Activated CD4-positive, alpha-beta T cell treated with anti-CD3 and anti-CD28 coated beads, Interleukin-2, amount 10 ng/mL, durations not matched to agents 7 days and 5 days (primary cell): ENCODE measurements around the gene CMIP. TPM values are rescaled to one million over a fixed set of nuclear protein-coding genes. Genes with fewer than 3 reads are reported as not detected.

Source experiments
- CTCF ChIA-PET: fragments of 350-600 bp; sonication (Branson Sonifier 250); formaldehyde crosslinking; loops from one replicate; lab custom pipeline; 2021; ENCODE audit warnings: antibody characterized with exemption; lab: Charles Lee
- POLR2A ChIA-PET: fragments of 350-600 bp; sonication (Branson Sonifier 250); formaldehyde crosslinking; loops from one replicate; lab custom pipeline; 2021; ENCODE audit warnings: antibody characterized with exemption; lab: Charles Lee
- DNase-seq: peaks from one replicate; pipeline ENCODE4 v3.0.0-alpha.2; 2020
- H3K27ac Mint-ChIP-seq: one replicate; pipeline ENCODE4 v1.8.0; 2021; ENCODE audit warnings: mild to moderate bottlenecking, moderate library complexity, mixed read lengths
- H3K27me3 Mint-ChIP-seq: one replicate; pipeline ENCODE4 v1.8.0; 2021; ENCODE audit warnings: mixed read lengths
- H3K36me3 Mint-ChIP-seq: one replicate; pipeline ENCODE4 v1.8.0; 2021; ENCODE audit warnings: low read depth, mixed read lengths
- H3K4me1 Mint-ChIP-seq: one replicate; pipeline ENCODE4 v1.8.0; 2021; ENCODE audit warnings: mixed read lengths
- H3K4me3 Mint-ChIP-seq: one replicate; pipeline ENCODE4 v1.8.0; 2021; ENCODE audit warnings: mild to moderate bottlenecking, moderate library complexity, mixed read lengths
- H3K9me3 Mint-ChIP-seq: one replicate; pipeline ENCODE4 v1.8.0; 2021; ENCODE audit warnings: mixed read lengths
- total RNA-seq, 2 experiments: library from RNA; stranded (reverse); gene quantifications; one replicate each; pipeline ENCODE4 v1.2.3, GENCODE V29; 2021

The CMIP gene
- total RNA-seq, 2 experiments from 2014 or later, result 44.7 to 46.8 TPM

GRCh38 chr16:81483064-81483969 is 38.7 kb downstream of the CMIP start:
- Mint-ChIP-seq H3K4me1 (peaks cover 52% of the 10 kb centered on the region), H3K9me3 (no peaks in the 10 kb centered on the region), H3K36me3 (peaks cover 7% of the 10 kb centered on the region), H3K27me3 (no peaks in the 10 kb centered on the region), H3K27ac (peak overlapping the region; percentile 31), H3K4me3 (no peak overlapping the region)
- POLR2A ChIA-PET, result no interaction called here
- DNase-seq, result no peak
- CTCF ChIA-PET, result interaction anchor here (0.8 to 1.1 kb wide), 2 partner anchors 10 to 32 kb away, joined by 3 read pairs; no protein-coding TSS in a partner anchor

- ChIA-PET CTCF (interaction anchor here (0.8 to 1.1 kb wide), 3 partner anchors 11 to 32 kb away, joined by 3 read pairs; no protein-coding TSS in a partner anchor), POLR2A (no interaction called here)
- no peak for DNase-seq
- no peaks in the 10 kb centered on the region for H3K27me3 Mint-ChIP-seq
- H3K9me3 Mint-ChIP-seq, result no peaks in the 10 kb centered on the region
- peaks cover 7% of the 10 kb centered on the region for H3K36me3 Mint-ChIP-seq
- peaks cover 52% of the 10 kb centered on the region for H3K4me1 Mint-ChIP-seq
- H3K27ac Mint-ChIP-seq, result no peak overlapping the region
- H3K4me3 Mint-ChIP-seq, result no peak overlapping the region
These were observed 39.5 kb downstream of the CMIP start for GRCh38 chr16:81483970-81484595.

GRCh38 chr16:81484908-81485624 is 40.5 kb downstream of the CMIP start:
- Mint-ChIP-seq H3K9me3 (no peaks in the 10 kb centered on the region), H3K36me3 (peaks cover 4% of the 10 kb centered on the region), H3K27me3 (no peaks in the 10 kb centered on the region), H3K4me3 (no peak overlapping the region), H3K4me1 (peaks cover 44% of the 10 kb centered on the region), H3K27ac (no peak overlapping the region)
- ChIA-PET CTCF (interaction anchor here (1.0 to 1.7 kb wide), 7 partner anchors 8 to 245 kb away, joined by 3 to 4 read pairs (median 3); no protein-coding TSS in a partner anchor), POLR2A (no interaction called here)
- no peak for DNase-seq

- H3K4me1 Mint-ChIP-seq, result peaks cover 38% of the 10 kb centered on the region
These were observed 41.4 kb downstream of the CMIP start for GRCh38 chr16:81485824-81486539.

GRCh38 chr16:81486540-81487061 is 42.0 kb downstream of the CMIP start:
- H3K27me3 Mint-ChIP-seq, result no peaks in the 10 kb centered on the region
- no peak for DNase-seq
- H3K4me1 Mint-ChIP-seq, result peaks cover 32% of the 10 kb centered on the region
- peaks cover 2% of the 10 kb centered on the region for H3K36me3 Mint-ChIP-seq
- POLR2A ChIA-PET, result no interaction called here
- no peak overlapping the region for H3K27ac Mint-ChIP-seq
- CTCF ChIA-PET, result no interaction called here
- no peaks in the 10 kb centered on the region for H3K9me3 Mint-ChIP-seq
- no peak overlapping the region for H3K4me3 Mint-ChIP-seq

More at GRCh38 chr16:81485824-81486539, 41.4 kb downstream of the CMIP start:
- POLR2A ChIA-PET, result no interaction called here
- Mint-ChIP-seq H3K36me3 (peaks cover 4% of the 10 kb centered on the region), H3K9me3 (no peaks in the 10 kb centered on the region), H3K4me3 (no peak overlapping the region), H3K27ac (no peak overlapping the region), H3K27me3 (no peaks in the 10 kb centered on the region)
- DNase-seq, result no peak
- CTCF ChIA-PET, result interaction anchor here (1.1 to 1.7 kb wide), 6 partner anchors 9 to 244 kb away, joined by 3 to 4 read pairs (median 3); no protein-coding TSS in a partner anchor

- Mint-ChIP-seq H3K27ac (no peak overlapping the region), H3K36me3 (peaks cover 2% of the 10 kb centered on the region), H3K9me3 (no peaks in the 10 kb centered on the region), H3K4me3 (no peak overlapping the region), H3K4me1 (peaks cover 30% of the 10 kb centered on the region), H3K27me3 (no peaks in the 10 kb centered on the region)
- POLR2A ChIA-PET, result no interaction called here
- DNase-seq, result no peak
- CTCF ChIA-PET, result no interaction called here
These were observed 42.7 kb downstream of the CMIP start for GRCh38 chr16:81487301-81487720.

GRCh38 chr16:81488687-81489411 is 44.2 kb downstream of the CMIP start:
- H3K9me3 Mint-ChIP-seq, result no peaks in the 10 kb centered on the region
- peaks cover 19% of the 10 kb centered on the region for H3K4me1 Mint-ChIP-seq
- no peak for DNase-seq
- ChIA-PET POLR2A (no interaction called here), CTCF (no interaction called here)
- H3K27ac Mint-ChIP-seq, result no peak overlapping the region
- no peaks in the 10 kb centered on the region for H3K36me3 Mint-ChIP-seq
- no peaks in the 10 kb centered on the region for H3K27me3 Mint-ChIP-seq
- no peak overlapping the region for H3K4me3 Mint-ChIP-seq

- Mint-ChIP-seq H3K27ac (no peak overlapping the region), H3K4me1 (peaks cover 19% of the 10 kb centered on the region), H3K4me3 (no peak overlapping the region), H3K27me3 (no peaks in the 10 kb centered on the region), H3K9me3 (no peaks in the 10 kb centered on the region), H3K36me3 (no peaks in the 10 kb centered on the region)
- DNase-seq, result no peak
- ChIA-PET CTCF (no interaction called here), POLR2A (no interaction called here)
These were observed 45.1 kb downstream of the CMIP start for GRCh38 chr16:81489547-81490267.

GRCh38 chr16:81491541-81492188 is 47.1 kb downstream of the CMIP start:
- H3K4me3 Mint-ChIP-seq, result no peak overlapping the region
- no peaks in the 10 kb centered on the region for H3K36me3 Mint-ChIP-seq
- peaks cover 30% of the 10 kb centered on the region for H3K4me1 Mint-ChIP-seq
- no peaks in the 10 kb centered on the region for H3K27me3 Mint-ChIP-seq
- no peaks in the 10 kb centered on the region for H3K9me3 Mint-ChIP-seq
- ChIA-PET CTCF (no interaction called here), POLR2A (no interaction called here)
- DNase-seq, result no peak
- no peak overlapping the region for H3K27ac Mint-ChIP-seq

GRCh38 chr16:81492311-81492761 is 47.7 kb downstream of the CMIP start:
- ChIA-PET CTCF (no interaction called here), POLR2A (no interaction called here)
- H3K36me3 Mint-ChIP-seq, result no peaks in the 10 kb centered on the region
- H3K9me3 Mint-ChIP-seq, result no peaks in the 10 kb centered on the region
- DNase-seq, result no peak
- H3K27ac Mint-ChIP-seq, result no peak overlapping the region
- H3K27me3 Mint-ChIP-seq, result no peaks in the 10 kb centered on the region
- peaks cover 33% of the 10 kb centered on the region for H3K4me1 Mint-ChIP-seq
- no peak overlapping the region for H3K4me3 Mint-ChIP-seq
